Measurements from ENCODE around the gene GATA3.

DNA sequence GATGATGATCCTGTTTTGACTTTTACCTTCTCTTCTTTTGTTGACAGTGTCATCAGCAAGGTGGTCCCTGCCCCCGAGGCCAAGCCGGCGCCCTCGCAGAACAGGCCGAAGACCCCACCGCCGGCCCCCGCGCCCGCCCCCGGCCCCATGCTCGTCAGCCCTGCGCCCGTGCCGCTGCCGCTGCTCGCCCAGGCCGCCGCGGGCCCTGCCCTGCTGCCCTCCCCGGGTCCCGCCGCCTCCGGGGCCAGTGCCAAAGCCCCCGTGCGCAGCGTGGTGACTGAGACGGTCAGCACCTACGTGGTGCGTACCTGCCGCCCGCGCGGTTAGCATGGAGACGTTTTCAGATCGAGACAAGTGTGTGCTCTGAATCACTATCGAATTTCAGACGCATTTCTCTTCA, 45.5 kb upstream of the GATA3 start:
- TF ChIP-seq GLIS3 (CRISPR knock-in tag; IDR thresholded peaks at IDR 0.05) (no peak), ISL1 (CRISPR knock-in tag; IDR thresholded peaks at IDR 0.05) (no peak)

All from SK-N-SH treated with all-trans-retinoic acid at 6 μM for 48 hours (cell line).